ENCODE data around the gene MARK2.
A peak's percentile ranks its signal among the peaks of the same experiment; 100 is the strongest.

Gene MARK2

DNA sequence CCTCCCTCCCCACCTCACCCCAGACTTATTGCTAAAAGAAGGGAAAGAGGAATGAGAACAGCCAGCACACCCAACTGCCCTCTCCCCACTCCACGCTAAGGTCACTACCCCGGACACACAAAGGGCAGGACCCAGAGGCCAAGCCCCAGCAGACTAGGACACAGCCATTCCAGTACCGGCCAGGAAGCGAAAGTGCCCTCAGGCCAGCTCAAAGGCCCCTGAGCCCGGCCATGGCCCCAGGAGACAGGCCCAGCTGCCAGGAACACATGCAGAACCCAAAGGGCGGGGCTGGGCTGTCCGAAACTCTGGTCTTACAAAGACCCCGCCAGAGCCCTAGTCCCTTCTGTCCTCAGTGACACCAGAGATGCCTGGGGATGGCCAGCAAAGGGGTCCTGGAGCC lies 72.5 kb downstream of the MARK2 start:
- no peak for DNase-seq

DNA sequence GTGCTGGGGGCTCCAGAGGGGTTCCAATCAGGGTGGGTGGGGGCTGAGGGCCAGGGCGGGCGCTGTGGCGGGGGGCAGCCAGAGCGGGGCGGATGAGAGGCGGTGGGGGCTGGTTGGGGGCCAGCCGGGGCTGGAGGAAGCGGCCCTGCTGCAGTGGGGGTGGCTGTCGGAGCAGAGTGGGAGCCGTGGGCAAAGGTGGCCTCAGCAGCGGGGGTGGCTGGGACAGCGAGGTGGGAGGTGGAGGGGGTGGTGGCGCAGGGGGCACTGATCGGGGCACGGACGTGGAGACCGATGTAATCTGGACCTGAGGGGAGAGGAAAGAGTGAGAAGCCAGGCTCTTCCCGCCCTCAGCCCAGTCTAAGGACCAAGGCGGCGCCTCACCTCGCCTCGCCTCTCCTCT lies 73.0 kb downstream of the MARK2 start:
- DNase-seq = no peak

DNA sequence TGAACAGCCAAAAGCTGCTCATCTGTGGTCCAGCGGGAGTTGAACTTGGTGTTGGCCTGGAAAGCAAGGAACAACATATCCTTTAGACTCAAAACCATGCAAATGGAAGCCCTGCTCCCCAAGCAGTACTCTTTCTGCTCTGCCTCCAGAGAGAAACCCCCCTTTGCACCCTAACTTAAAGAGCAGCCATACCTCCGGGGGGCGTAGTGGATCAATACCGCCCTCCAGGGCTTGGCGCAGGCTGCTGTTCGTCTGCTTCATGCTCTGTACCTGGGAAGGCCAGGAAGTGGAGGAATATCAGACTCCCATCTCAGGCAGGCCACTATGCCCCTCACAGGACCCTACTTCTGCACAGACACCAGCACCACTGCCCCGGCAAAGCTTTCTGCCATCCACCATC lies 73.8 kb downstream of the MARK2 start:
- DNase-seq = no peak

DNA sequence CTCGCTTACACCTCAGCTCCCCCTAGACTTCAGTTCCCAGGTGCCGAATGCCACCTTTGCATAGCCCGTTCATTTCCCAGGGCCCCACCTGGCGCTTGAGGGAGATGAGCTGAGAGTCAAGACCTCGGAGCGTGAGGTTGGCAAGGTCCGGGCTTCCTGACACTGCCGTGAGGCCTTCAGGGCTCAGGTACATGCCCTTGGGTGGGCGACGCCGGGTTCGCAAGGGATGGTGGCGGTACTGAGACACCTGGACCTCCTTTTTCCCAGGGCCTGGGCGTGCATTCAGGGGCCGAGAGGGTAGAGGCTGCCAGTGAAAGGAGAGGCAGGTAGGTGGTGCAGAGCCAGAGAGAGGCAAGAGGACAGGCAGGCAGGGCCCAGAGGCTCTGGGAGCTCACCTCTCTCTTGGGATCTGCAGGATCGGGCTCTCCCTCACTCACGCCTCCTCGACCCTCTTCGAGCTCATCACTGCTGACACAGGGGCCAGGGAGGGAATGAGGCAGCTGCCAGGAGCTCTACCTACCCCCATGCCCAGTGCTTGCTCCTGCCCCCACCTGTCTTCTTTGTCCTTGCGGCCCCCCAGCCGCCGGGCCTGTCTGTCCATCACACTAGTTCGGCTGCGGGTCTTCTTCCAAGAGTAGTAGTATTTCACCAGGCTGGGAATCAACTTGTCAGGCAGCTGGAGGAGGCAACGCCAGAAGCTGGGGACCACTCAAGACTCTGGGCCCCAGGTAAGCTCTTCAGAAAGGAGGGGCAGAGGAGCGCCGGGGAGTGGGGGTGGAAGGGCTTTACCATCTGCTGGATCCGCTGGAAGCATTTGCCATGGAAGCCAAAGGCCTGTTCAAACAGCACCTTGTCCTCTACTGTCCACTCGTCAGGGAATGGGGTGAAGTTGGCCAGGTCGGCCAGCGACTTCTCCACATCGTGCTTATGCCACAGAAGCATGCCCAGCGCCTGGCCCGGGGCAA lies 75.2 kb downstream of the MARK2 start:
- DNase-seq = no peak

DNA sequence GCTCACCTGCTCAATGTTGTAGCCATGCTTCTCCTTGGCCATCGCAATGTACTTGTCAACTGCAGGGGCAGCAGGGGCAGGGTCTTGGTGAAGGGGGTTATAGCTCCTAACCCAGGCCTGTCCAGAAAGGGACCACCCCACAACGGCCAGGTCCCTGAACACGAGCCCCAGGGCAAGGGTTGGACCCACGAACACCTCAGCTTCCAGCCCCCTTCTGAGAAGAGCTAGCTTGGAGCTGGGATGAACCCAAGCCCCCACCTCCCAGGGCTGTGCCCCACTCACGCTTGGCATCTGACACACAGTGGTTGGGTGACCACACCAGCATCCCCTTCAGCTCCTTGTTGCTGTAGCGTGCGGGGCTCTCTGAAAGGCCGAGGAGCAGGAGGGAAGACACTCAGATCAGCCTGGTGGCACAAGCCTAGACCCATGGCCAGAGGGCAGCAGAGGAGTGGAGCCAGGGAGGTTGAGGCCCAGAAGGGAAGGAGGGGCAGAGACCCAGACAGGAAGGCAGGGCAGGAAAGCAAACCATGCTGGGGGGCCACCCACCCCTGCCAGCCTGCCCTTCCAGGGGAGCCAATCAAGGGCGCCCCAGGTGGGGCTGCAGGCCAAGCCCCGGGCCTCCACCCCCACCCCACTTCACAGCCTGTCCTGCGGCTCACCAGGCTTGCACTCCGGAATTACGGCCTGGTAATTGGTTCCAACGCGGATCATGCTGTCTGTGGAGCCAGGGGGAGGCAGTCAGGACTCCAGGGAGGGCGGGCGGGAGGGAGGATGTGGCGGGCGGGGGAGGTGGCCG lies 76.2 kb downstream of the MARK2 start:
- DNase-seq = peak in 2 of 3 experiments; percentile 37 to 47

DNA sequence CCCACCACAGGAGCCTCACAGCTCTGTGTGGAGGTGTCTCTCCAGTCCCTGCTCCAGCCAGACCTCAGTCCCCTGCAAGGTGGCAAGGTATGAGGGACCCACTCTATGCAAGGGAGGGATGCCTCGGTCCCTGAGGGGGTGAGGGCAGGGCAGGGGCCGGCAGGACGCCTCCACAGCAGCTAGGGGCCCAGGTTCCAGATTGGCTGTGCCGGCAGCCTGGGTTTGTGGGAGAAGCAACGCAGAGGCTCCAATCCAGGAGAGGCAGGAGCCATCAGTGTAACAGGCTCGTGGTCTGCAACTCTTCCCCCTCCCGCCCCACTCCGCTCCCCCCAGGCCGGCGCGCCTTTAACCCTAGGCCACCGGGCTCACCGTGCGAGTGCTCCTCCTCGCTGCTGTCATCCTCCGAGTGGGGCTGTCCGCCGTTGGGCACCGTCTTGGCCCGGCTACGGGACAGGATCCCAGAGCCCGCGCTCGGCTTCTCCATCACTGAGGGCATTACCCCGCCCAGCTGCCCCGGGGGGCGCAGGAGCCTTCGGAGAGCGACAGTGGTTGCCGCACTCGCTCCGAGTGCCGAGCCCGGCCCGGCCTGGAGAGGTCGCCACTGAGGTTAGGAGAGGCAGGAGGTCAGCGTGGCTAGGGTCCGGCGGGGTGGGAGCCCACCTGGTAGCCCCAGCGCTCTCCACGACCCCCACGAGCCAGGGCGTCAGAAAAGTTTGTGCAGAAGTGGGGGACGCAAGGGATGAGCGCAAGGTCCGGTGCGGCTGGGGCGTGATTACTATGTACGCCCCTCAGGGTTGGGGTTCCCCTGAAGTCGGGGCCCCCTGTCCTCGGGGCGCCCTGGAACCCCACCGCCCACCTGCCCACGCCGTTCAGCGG lies 77.3 kb downstream of the MARK2 start:
- DNase-seq = peak; percentile 40 to 86 (median 80)

DNA sequence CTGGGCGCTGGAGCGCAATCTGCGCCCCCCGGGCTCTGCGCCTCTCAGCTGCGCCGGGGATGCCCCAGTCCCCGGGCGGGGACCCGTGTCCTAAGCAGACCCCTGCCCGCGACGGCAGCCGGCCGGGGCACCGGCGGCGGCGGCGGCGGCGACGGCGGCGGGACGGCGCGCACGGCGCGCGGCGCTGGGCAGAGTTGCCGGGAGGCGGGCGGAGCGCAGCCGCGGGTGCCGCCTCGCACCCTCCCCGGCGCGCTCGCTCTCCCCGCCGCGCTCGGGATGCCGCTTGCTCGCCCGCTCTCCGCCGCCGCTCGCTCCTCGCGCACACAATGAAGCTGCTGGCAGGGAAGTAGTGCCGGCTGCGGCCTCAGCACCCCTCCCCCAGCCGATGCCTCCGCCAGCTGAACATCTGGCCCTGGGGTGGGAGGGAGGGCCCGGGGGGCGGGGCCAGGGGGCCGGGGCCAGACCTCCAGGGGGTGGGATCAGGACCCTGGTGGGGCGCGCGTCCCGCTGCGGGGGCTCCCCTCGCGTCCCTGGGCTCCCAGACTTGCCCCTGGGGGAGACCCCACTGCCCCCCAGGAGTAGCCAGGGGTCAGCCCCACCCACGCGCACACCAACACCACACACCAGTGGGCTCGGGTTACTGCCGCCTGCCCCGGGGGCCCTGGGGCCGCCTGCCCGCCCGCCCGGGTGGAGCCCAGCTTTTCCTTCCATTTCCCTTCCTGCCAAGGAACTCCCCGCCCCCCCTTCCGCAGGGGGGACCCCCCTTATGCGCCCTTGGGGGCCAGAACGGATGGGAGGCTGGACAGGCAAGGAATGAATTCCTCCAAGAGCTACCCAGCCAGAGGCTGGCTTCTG lies 78.2 kb downstream of the MARK2 start, which contains the start of gene RCOR2:
RCOR2 (minus strand) TSS at position 328 of the 855 bp plus-strand sequence. CDS start 708 bp downstream, outside the sequence.
- peak; percentile 77 to 92 (median 88) for DNase-seq

DNA sequence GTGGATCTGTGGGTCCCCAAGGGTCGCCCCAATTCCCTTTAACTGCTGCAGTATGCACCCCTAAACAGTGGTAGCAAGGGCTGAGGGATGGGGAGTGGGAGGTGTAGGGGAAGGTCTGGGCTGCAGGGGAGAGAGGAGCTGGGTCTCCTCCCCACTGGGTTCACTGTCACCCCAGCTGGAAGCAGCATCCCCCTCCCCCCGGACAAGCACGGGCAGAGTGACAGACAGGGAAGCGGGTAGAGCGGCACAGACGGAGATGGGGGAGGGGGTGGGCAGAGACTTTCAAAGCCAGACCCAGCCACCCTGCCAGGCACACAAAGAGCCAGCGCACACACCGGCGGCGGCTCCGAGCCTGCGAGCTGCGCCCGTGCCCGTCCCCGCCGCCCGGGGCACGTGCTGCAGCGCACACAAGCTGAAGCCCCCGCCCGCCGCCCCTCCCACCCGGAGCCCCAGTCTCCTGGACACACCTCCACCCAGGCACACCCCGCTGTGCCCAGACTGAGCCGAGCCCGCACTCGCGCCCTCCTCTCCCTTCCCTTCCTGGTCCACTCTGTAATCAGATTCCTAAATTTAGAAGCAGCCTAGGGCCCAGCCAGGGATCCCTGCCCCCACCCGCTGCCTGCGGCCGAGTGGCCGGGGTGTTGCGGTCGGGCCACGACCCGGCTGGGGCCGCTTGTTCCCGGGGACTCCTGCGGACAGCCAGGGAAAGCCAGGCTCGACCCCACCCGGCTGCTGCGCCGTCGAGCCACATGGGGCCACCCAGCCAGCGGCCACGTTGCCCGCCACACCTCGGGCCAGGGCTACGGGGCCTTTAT lies 79.0 kb downstream of the MARK2 start:
- peak; percentile 49 to 96 (median 95) for DNase-seq

DNA sequence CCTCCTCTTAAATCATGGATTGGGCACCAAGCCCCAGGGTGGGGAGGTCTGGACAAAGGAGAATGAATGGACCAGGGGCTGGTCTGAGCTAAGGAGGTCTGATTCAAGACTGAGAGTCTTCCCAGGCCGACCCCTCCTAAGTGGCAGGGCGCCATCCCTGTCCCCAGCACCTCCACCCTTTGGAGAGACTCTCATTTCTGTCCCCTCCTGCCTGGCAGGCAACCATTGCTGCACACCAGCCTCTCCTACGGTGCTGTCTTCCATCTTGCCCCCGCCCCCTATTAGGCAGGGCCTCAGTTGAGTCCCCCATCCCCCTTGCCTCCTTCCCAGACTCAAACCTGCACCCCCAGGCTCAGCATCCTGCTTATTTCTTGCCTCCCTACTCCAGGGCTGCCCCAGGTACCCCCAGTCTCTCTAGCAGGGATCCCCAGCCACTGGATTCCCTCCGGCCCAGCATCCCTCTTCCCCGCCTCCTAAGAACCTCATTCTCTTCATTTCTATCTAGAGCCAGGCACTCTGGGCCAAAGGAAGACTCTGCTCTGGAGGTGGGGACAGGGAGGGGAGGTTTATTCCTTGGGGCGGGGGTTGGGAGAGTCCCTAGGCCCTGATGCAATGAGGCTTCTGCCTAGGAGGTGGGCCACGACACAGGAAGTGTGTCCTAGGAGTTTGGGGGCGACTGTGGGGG lies 79.7 kb downstream of the MARK2 start:
- DNase-seq = peak in 2 of 3 experiments; percentile 71 to 92

DNA sequence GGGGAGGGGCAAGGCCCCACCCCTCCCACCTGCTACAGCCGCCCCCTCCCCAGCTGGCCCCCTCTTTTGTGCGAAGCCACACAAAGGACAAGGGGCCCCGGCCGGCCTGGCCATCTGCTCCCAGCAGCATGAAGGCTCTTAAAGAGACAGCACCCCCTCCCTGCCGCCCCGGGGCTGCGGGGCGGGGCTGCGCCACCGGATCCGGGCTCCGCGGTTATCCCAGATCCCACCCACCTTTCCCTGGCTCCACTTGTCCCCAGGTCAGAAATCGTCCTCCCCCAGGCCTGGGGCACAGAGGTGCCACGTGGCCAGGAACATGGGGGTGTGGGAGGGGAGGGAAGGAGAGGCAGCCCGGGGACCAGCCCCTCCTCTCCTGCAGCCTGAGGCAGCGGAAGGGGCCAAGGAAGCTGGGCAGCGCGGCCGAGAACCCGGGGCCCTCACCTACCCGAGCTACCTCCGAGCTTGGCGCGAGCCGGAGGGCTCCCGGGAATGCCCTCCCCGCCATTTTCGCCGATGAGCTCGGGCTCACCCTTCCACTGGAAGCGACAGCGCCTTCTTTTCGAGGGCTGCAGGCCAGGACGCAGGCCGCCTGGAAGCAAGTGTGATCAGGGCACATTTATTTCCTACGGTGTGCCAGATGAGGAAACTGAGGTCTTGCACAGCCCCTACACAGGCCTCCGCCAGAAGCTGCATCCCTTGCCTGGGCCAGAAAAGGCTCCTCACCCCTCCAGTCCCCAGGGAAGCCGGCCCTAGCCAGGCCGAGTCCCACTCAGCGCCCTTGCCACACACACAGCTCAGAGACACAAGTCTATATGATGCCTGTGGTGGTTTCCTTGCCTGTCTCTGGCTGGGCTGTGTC lies 80.6 kb downstream of the MARK2 start:
- DNase-seq = peak; percentile 9 to 97 (median 92)

DNA sequence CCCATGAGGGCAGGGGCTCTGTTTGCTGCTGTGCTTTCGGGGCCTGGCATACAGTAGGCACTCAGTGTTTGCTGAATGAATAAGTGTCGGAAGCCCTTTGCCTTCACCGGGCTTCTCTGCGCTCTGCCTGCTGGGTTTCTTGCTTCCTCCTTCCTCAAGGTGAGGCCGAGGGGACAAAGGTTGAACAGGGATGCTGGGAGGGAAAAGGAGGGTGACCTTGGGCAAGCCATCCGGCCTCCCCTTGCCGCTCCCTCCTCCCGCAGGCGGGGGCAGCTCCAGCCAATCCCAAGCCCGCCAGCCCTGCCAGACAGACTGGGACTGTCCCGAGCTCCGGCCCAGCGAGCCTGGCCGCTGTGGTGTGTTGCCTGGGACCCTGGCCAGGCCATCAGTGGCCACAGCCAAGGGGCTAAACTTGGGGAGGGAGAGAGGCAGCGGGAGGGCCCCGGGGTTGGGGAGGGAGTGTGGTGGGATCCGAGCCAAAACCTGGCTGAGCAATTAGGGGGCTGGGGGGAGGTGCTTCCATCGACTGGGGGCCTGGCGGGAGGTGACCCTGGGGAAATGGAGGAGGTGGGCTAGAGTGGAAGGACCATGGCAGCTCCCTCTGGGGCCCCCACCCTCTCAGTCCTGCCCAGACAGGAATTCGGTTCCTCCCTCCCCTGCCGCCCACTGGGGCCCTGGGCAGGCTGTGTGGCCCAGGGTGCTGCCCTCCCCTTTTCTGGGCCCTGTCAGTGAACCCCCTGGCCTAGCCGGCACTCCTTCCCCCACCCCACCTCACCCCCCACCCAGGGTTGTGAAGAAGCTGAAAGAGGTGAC lies 81.4 kb downstream of the MARK2 start:
- no peak for DNase-seq

DNA sequence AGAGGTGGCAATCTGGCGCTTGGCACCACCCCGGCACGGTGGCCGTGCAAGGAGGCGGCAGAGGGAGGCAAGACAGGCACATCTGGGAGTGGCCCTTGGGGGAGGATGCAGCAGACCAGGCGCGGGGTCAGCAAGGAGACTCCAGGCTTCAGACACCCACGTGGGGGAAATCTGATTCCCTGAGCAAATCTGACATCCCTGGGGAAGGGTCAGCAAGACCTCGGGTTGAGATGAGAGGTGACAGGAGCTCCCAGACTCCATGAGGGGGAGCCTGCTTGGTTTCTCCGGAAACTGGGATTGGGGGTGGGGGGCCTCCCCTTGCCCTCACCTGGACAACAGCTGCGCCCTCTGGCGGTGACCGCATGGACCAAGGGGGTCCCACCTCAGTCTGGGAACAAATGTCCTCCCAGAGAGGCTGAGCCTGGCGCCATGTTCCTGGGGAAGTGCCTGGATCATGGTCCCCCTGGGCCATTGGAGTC lies 82.1 kb downstream of the MARK2 start:
- DNase-seq = no peak

DNA sequence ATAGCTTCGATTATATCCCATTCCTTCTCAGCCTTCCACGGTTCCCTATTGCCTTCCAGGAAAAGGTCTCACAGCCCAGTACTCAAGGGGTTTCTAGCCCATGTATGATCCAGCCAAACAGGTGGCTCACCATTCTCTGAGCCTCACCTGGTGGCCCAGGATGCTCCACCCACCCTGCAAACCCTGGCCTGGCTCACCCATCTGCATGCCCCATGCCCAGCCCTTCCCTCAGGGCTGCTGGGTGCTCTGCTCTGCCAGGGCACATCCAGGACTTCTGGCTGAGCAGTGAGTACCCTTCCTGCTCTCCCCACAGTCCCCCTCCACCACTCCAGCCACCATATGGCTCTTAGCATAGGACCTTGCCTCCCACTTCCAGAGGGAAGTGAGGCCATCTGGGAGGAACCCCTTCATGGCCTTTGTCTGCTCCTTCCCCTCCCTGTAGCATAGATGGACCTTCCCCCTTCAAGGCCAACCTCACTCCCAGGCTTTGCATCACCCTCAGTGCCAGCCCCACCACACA lies 83.8 kb downstream of the MARK2 start:
- no peak for DNase-seq

DNA sequence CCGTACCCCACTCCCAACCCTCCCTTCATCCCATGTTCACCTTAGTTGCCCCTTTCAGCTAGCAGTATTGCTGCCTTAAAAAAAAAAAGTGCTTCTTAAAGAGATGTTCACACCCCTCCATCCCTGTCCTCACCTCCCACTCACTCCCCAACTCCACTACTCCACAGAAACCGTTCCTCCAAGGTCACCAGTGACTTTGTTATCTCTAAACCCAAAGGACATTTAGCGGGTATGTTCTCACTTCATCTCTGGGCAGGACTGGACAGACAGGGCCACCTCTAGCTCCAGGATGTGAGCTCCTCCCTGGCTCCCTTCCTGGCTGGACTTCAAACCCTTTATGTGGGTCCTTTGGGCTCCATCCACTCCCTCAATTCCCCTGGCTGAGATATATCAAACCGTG lies 84.4 kb downstream of the MARK2 start:
- DNase-seq = no peak

DNA sequence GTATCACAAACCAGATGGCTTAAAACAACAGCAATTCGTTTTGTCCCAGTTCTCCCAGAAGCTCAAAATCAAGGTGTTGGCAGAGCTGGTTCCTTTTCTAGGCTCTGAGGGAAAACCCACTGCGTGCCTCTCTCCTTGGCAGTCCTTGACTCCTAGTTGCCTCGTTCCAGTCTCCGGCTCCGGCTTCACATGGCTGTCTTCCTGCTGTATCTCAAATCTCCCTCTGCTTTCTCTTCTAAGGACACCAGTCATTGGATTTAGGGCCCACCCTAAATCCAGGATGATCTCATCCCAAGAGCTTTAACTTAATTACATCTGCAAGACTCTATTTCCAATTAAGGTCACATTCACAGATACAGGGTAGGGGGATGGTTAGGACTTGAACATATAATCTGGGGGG lies 90.7 kb downstream of the MARK2 start:
- no peak for DNase-seq

DNA sequence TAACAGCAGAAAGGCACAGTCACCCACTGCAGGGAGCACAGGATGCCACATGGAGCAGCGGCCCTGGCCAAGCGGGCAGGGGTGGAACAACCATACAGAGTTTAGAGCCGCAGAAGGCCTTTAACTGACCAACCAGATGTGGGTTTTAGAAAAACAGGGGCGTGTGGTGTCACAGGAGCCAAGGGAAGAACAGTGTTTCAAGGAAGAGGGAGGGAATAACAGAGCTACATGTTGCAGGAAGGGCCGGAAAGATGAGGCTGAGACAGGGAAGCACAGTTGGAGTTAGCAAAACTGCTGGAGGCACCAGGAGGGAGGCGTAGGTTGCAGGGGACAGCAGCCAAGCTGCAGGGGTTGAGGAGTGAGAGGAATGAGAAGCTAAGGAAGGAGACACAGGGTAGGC lies 92.1 kb downstream of the MARK2 start:
- no peak for DNase-seq

DNA sequence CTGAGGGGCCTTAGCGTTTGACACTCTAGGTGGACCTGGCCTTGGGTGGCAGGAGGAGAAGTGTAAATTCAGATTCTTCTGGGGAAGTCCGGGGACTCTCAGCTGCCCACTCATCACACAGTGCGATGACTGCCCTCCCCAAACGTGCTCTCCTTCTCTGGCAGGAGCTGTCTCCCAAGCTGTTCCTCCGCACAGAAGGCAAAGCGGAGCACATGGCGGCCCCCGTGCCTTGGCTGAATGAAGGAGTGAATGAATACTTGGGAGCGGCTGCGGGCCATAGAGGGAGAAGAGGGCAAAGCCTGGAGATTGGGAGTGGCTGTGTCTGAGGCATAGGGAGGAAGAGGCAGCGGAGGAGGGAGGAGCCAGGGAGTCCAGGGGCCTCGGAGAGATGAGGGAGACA lies 93.0 kb downstream of the MARK2 start:
- DNase-seq = no peak

DNA sequence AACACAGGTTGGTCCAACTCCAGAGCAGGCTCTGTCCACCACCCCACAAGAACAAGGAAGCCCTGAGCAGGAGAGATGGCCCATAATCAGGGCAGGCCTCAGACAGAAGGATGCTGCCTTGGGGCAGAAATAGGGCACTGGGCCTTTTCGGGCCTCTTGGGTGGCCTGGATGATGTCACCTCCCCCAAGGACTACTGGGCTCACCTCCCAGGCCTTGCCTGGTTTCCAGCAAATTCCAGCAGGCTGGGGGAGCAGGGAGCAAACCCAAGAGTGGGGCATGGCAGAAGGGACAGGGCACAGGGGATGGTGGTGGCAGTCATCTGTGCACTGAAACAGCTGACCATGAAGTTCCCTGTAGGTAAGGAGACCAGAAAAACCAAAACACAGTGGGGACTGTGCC lies 94.5 kb downstream of the MARK2 start:
- DNase-seq = no peak
